DOHH2 (cell line): Measurements from ENCODE around the gene SPTBN2.

ENCODE experiments used
- H3F3A ChIP-seq: fragments of 200-600 bp; sonication (generic), shearing (Covaris generic); 2 replicates; pipeline ENCODE4 v1.6.0; 2016; ENCODE audit warnings: antibody characterized with exemption, mild to moderate bottlenecking; ENCODE audit not compliant: control insufficient read depth, insufficient read depth
- H3K27ac ChIP-seq: fragments of 200-600 bp; sonication (generic); 2 replicates; pipeline ENCODE4 v1.5.1; 2014; ENCODE audit warnings: low read depth, mild to moderate bottlenecking, low read length, moderate library complexity
- H3K27me3 ChIP-seq: fragments of 200-600 bp; sonication (generic); 2 replicates; pipeline ENCODE4 v1.6.1; 2014; ENCODE audit warnings: mild to moderate bottlenecking, low read length, mixed read lengths; ENCODE audit not compliant: control insufficient read depth
- H3K36me3 ChIP-seq: fragments of 200-600 bp; sonication (generic); 2 replicates; pipeline ENCODE4 v1.6.1; 2014; ENCODE audit warnings: mild to moderate bottlenecking, low read length, moderate library complexity, mixed read lengths; ENCODE audit not compliant: control insufficient read depth
- H3K4me1 ChIP-seq: fragments of 200-600 bp; sonication (generic); 2 replicates; pipeline ENCODE4 v1.6.1; 2014; ENCODE audit warnings: mild to moderate bottlenecking, low read length, mixed read lengths; ENCODE audit not compliant: control insufficient read depth
- H3K4me2 ChIP-seq: fragments of 200-600 bp; sonication (generic); 2 replicates; pipeline ENCODE4 v1.6.0; 2014; ENCODE audit warnings: mild to moderate bottlenecking, low read length, moderate library complexity
- H3K4me3 ChIP-seq: fragments of 200-600 bp; sonication (generic); 2 replicates; pipeline ENCODE4 v1.5.1; 2014; ENCODE audit warnings: mild to moderate bottlenecking, low read length, mixed read lengths
- H3K79me2 ChIP-seq: fragments of 200-600 bp; sonication (generic); 2 replicates; pipeline ENCODE4 v1.6.1; 2014; ENCODE audit warnings: mild to moderate bottlenecking, low read length, mixed read lengths; ENCODE audit not compliant: control insufficient read depth
- H3K9me2 ChIP-seq: fragments of 200-600 bp; sonication (generic); replicated peaks from 2 replicates; pipeline ENCODE4 v1.6.1; 2014; ENCODE audit warnings: mild to moderate bottlenecking, low read length, mixed read lengths; ENCODE audit not compliant: control insufficient read depth
- H3K9me3 ChIP-seq: fragments of 200-600 bp; sonication (generic); 2 replicates; pipeline ENCODE4 v1.6.1; 2014; ENCODE audit warnings: antibody characterized with exemption, low read length, mixed read lengths; ENCODE audit not compliant: control insufficient read depth, insufficient read depth
- H4K20me1 ChIP-seq: fragments of 200-600 bp; sonication (generic); 2 replicates; pipeline ENCODE4 v1.6.0; 2014; ENCODE audit warnings: low read depth, mild to moderate bottlenecking, antibody characterized with exemption, low read length, moderate library complexity; ENCODE audit not compliant: control insufficient read depth, insufficient read depth
- EZH2phosphoT487 ChIP-seq: fragments of 200-600 bp; sonication (generic); IDR thresholded peaks from 2 replicates; pipeline ENCODE4 v1.6.1; 2017; ENCODE audit warnings: borderline replicate concordance, mild to moderate bottlenecking, antibody characterized with exemption, low read length, moderate library complexity, mixed read lengths
- TF ChIP-seq, protein P1 (sequence below): fragments of 200-600 bp; sonication (generic); IDR thresholded peaks from one replicate; pipeline ENCODE4 v1.5.1; 2014; ENCODE audit warnings: antibody characterized with exemption, mild to moderate bottlenecking, low read depth, low read length; ENCODE audit not compliant: poor library complexity, severe bottlenecking

SPTBN2 gene

DNA sequence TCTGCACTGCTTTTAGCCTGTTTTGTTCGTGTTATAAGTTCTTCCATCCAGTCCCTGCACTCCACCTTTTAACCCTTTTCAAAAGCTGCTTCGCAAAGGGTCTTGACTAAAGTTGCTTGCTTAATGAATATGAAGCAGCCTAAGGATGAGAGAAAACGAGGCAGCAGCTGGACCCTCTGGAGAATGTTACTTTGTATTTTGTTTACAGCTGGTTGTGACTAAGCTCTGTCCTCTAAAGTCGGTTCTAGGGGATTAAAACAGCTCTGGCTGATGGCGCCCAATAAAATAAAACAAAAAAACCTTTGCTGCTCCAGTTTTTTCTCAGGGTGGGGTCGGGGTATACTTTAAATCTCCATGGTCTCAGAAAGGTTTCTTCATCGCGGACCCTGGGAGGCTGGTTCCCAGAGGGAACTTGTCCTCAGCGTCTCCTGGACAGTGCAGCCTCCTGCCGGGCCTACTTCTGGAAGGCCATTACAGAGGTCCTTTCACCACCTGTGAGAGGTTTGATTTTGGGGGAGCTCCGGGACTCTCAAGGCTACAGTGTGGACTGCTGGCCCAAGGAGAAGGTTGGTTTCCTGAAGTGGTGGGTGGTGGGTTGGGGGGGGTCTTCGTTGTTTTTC is 91.3 kb downstream of the SPTBN2 start:
- Histone ChIP-seq H3K4me3 (peak overlapping the region; percentile 98), H3K9me3 (no peaks in the 10 kb centered on the region), H3K9me2 (no peaks in the 10 kb centered on the region), H3K79me2 (peaks cover 97% of the 10 kb centered on the region), H4K20me1 (peaks cover 40% of the 10 kb centered on the region), H3K4me2 (peak overlapping the region; percentile 78), H3K4me1 (peaks cover 51% of the 10 kb centered on the region), H3K27ac (peak overlapping the region; percentile 55), H3F3A (peaks cover 53% of the 10 kb centered on the region), H3K27me3 (no peaks in the 10 kb centered on the region), H3K36me3 (peaks cover 78% of the 10 kb centered on the region)
- TF ChIP-seq EZH2phosphoT487, result no peak
- TF ChIP-seq, protein P1, sequence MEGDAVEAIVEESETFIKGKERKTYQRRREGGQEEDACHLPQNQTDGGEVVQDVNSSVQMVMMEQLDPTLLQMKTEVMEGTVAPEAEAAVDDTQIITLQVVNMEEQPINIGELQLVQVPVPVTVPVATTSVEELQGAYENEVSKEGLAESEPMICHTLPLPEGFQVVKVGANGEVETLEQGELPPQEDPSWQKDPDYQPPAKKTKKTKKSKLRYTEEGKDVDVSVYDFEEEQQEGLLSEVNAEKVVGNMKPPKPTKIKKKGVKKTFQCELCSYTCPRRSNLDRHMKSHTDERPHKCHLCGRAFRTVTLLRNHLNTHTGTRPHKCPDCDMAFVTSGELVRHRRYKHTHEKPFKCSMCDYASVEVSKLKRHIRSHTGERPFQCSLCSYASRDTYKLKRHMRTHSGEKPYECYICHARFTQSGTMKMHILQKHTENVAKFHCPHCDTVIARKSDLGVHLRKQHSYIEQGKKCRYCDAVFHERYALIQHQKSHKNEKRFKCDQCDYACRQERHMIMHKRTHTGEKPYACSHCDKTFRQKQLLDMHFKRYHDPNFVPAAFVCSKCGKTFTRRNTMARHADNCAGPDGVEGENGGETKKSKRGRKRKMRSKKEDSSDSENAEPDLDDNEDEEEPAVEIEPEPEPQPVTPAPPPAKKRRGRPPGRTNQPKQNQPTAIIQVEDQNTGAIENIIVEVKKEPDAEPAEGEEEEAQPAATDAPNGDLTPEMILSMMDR, result no peak

DNA sequence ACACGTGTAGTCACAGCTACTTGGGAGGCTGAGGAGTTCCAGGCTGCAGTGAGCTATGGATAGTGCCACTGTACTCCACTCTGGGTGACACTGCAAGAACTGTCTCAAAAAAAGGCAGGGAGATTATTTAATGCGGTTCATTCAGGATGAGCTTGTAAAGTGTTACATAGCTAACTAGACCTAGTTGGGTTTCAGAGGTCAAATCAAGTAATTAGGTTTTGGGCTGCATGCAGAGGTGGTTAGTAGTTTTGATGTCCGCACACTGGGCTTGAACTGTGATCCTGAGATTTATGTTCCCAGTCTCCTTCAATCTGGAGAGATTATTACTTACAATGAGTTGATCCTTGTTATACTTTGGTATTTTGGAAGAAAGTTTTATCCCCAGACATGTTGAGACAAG is 92.6 kb downstream of the SPTBN2 start:
- Histone ChIP-seq H3K4me2 (no peak overlapping the region), H4K20me1 (peaks cover 34% of the 10 kb centered on the region), H3K4me1 (peaks cover 39% of the 10 kb centered on the region), H3F3A (peaks cover 55% of the 10 kb centered on the region), H3K27ac (peak overlapping the region; percentile 15; the same call in 1 of the 2 replicates), H3K79me2 (peaks cover 97% of the 10 kb centered on the region), H3K27me3 (no peaks in the 10 kb centered on the region), H3K4me3 (no peak overlapping the region), H3K9me3 (no peaks in the 10 kb centered on the region), H3K36me3 (peaks cover 78% of the 10 kb centered on the region), H3K9me2 (no peaks in the 10 kb centered on the region)
- TF ChIP-seq, protein P1, result no peak
- no peak for TF ChIP-seq EZH2phosphoT487
